Trophoblast cell (in vitro differentiated cells and primary cell): ENCODE results near the gene ACAA1.
A peak's percentile ranks its signal among the peaks of the same experiment; 100 is the strongest.

Source experiments
- DNase-seq, 2 donors: peaks; one replicate each; pipeline ENCODE4 v3.0.0-alpha.2; 2016
- H2AFZ ChIP-seq: 2 replicates; pipeline ENCODE4 v1.6.1; 2013; ENCODE audit warnings: low read length, moderate library complexity, mild to moderate bottlenecking; ENCODE audit not compliant: insufficient read depth, poor library complexity
- H2AK5ac ChIP-seq: 2 replicates; pipeline ENCODE4 v1.6.1; 2013; ENCODE audit warnings: mild to moderate bottlenecking, low read length
- H2BK120ac ChIP-seq: 2 replicates; pipeline ENCODE4 v1.6.1; 2013; ENCODE audit warnings: low read length, mild to moderate bottlenecking, moderate library complexity; ENCODE audit not compliant: insufficient read depth, poor library complexity
- H2BK12ac ChIP-seq: 2 replicates; pipeline ENCODE4 v1.6.1; 2013; ENCODE audit warnings: mild to moderate bottlenecking, low read length, moderate library complexity
- H2BK5ac ChIP-seq: 2 replicates; pipeline ENCODE4 v1.6.1; 2013; ENCODE audit warnings: low read length, low read depth, moderate library complexity, mild to moderate bottlenecking; ENCODE audit not compliant: poor library complexity
- H3K14ac ChIP-seq: 2 replicates; pipeline ENCODE4 v1.6.1; 2013; ENCODE audit warnings: mild to moderate bottlenecking, low read length
- H3K18ac ChIP-seq: 2 replicates; pipeline ENCODE4 v1.6.1; 2013; ENCODE audit warnings: mild to moderate bottlenecking, low read length
- H3K23ac ChIP-seq: 2 replicates; pipeline ENCODE4 v1.6.1; 2013; ENCODE audit warnings: low read length
- H3K27ac ChIP-seq: 2 replicates; pipeline ENCODE4 v1.5.1; 2013; ENCODE audit warnings: low read depth, mild to moderate bottlenecking, inconsistent platforms, low read length, moderate library complexity
- H3K27me3 ChIP-seq: 2 replicates; pipeline ENCODE4 v1.6.1; 2013; ENCODE audit warnings: inconsistent platforms, mild to moderate bottlenecking, low read length, moderate library complexity; ENCODE audit not compliant: insufficient read depth
- H3K36me3 ChIP-seq, 2 experiments: 1 replicate in 1 of 2; 2 replicates in 1 of 2; pipeline ENCODE4 v1.6.1; 2013; ENCODE audit warnings: low read length in 2 of 2, mild to moderate bottlenecking in 2 of 2, moderate library complexity in 1 of 2; ENCODE audit not compliant: insufficient read depth in 2 of 2, control insufficient read depth in 1 of 2
- H3K4ac ChIP-seq: 2 replicates; pipeline ENCODE4 v1.6.1; 2013; ENCODE audit warnings: low read depth, mild to moderate bottlenecking, low read length, moderate library complexity
- H3K4me1 ChIP-seq, 2 experiments: 1 replicate in 1 of 2; 2 replicates in 1 of 2; pipeline ENCODE4 v1.6.1; 2013; ENCODE audit warnings: low read length in 2 of 2, mild to moderate bottlenecking in 2 of 2, moderate library complexity in 1 of 2; ENCODE audit not compliant: insufficient read depth in 2 of 2, control insufficient read depth in 1 of 2
- H3K4me2 ChIP-seq: 2 replicates; pipeline ENCODE4 v1.6.1; 2013; ENCODE audit warnings: inconsistent platforms, mild to moderate bottlenecking, low read length, moderate library complexity
- H3K4me3 ChIP-seq: 2 replicates; pipeline ENCODE4 v1.5.1; 2013; ENCODE audit warnings: mild to moderate bottlenecking, low read depth, low read length, inconsistent platforms
- H3K79me1 ChIP-seq: one replicate; pipeline ENCODE4 v1.6.1; 2013; ENCODE audit warnings: low read length
- H3K79me2 ChIP-seq: 2 replicates; pipeline ENCODE4 v1.6.1; 2013; ENCODE audit warnings: low read length, mild to moderate bottlenecking; ENCODE audit not compliant: control insufficient read depth, insufficient read depth, poor library complexity
- H3K9ac ChIP-seq: 2 replicates; pipeline ENCODE4 v1.6.1; 2013; ENCODE audit warnings: mild to moderate bottlenecking, low read length
- H3K9me3 ChIP-seq: 2 replicates; pipeline ENCODE4 v1.6.1; 2013; ENCODE audit warnings: low read depth, mild to moderate bottlenecking, control low read depth, inconsistent platforms, low read length; ENCODE audit not compliant: insufficient read depth
- H4K12ac ChIP-seq: 2 replicates; pipeline ENCODE4 v1.6.1; 2013; ENCODE audit warnings: low read depth, mild to moderate bottlenecking, low read length, moderate library complexity
- H4K8ac ChIP-seq: 2 replicates; pipeline ENCODE4 v1.6.1; 2013; ENCODE audit warnings: low read depth, mild to moderate bottlenecking, low read length, moderate library complexity
- H4K91ac ChIP-seq: one replicate; pipeline ENCODE4 v1.6.1; 2013; ENCODE audit warnings: low read depth, mild to moderate bottlenecking, low read length, moderate library complexity
- WGBS: extraction: QIAGEN DNeasy Blood & Tissue Kit; methylation state at CpG from one replicate; pipeline ENCODE4 v1.1.7; 2013; ENCODE audit warnings: missing lambda C conversion rate; ENCODE audit not compliant: insufficient read length, insufficient coverage; ENCODE audit errors: extremely low coverage; 5-methylcytosine and 5-hydroxymethylcytosine counted together

The ACAA1 gene

DNA sequence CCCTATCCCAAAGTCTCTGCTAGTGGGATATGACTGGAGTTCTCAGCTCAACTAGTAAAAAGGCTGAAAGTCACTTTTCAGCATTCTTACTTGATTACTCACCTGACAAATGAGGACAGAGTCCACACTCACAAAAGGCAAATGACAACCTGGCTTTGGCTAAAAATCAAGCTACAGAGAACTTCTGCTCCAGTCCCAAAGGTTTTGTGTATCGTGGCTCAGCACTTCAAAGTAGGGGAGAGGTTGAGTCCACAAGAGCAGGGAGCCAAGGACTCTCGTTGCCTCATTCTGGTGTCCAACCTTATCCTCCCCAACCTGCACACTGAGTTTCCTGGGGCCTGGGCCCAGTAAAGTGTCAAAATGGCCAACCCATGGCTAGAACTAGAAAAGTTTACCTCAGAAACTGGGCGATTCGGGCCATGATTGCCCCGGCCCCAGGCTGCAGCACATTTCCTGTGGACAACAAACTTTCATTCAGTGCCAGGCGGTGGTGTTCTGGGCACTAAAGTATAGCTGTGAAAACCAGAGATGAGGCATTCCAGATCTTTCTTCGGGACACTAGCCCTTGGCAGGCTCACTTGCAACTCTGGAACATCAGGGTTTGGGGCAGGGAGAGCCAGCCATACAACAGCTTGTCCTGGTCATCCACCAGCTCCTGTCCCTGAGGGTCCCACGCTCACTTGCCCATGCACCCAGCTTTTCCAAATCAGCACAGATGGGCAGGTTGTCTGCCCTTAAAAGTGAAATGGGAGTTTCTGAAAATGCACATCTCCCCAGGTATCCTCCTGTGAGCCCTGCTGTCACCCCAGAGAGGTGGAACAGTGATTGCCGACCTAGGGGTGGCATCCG lies 3.1 kb downstream of the ACAA1 start:
- Histone ChIP-seq H3K79me2 (peaks cover 15% of the 10 kb centered on the region), H3K79me1 (peaks cover 31% of the 10 kb centered on the region)

DNA sequence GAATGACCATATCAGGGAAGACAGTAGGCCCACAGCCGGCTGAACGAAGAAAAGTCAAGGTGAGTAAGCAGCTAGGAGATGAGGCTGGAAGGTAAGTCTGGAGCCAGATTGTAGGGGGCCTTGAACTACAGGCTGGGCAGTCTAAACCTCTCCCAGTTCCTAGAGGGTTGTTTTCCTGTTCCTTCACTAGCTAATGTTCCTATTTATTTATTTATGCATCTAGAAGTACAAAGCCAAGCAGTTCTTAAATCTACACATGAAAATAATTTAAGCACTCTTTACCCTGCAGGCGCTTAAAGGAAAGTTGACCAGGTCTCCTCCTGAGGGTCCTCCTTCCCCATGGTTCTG lies 3.7 kb downstream of the ACAA1 start:
- Histone ChIP-seq H3K36me3 (peaks cover 26 to 35% of the 10 kb centered on the region in 2 experiments), H3K79me1 (peaks cover 25% of the 10 kb centered on the region), H3K14ac (peak overlapping the region; percentile 3), H2BK5ac (peak overlapping the region; percentile 71), H4K12ac (no peak overlapping the region), H3K9me3 (no peaks in the 10 kb centered on the region), H3K27ac (peak overlapping the region; percentile 92), H3K4ac (peak overlapping the region; percentile 7), H3K4me1 (peaks cover 26 to 32% of the 10 kb centered on the region in 2 experiments), H2BK120ac (peak overlapping the region; percentile 67), H3K4me3 (no peak overlapping the region), H3K23ac (peak overlapping the region; percentile 25), H2AFZ (no peak overlapping the region), H3K18ac (peak overlapping the region; percentile 5), H3K4me2 (peak overlapping the region; percentile 51), H2AK5ac (no peak overlapping the region), H3K27me3 (no peaks in the 10 kb centered on the region), H4K8ac (peak overlapping the region; percentile 2), H3K9ac (no peak overlapping the region), H3K79me2 (peaks cover 10% of the 10 kb centered on the region), H4K91ac (peak overlapping the region; percentile 9), H2BK12ac (peak overlapping the region; percentile 34)
- no CpG with 5 or more reads among the region's 3 CpGs for WGBS
- no peak for DNase-seq

More for the DNA sequence above, 3.1 kb downstream of the ACAA1 start:
- peak overlapping the region; percentile 71 for H3K14ac ChIP-seq
- H2BK5ac ChIP-seq: peak overlapping the region; percentile 80
- H3K9ac ChIP-seq: no peak overlapping the region
- H3K27me3 ChIP-seq: no peaks in the 10 kb centered on the region
- peak overlapping the region; percentile 75 for H2BK120ac ChIP-seq
- H3K18ac ChIP-seq: peak overlapping the region; percentile 66
- H3K4me1 ChIP-seq: peaks cover 27 to 34% of the 10 kb centered on the region in 2 experiments
- H3K27ac ChIP-seq: peak overlapping the region; percentile 92
- peak overlapping the region; percentile 51 for H3K4me2 ChIP-seq
- no peak overlapping the region for H2AFZ ChIP-seq
- peak overlapping the region; percentile 72 for H2BK12ac ChIP-seq
- DNase-seq: peak in 1 of 2 donors; percentile 90
- no peak overlapping the region for H3K4me3 ChIP-seq
- no peak overlapping the region for H4K12ac ChIP-seq
- peaks cover 24 to 32% of the 10 kb centered on the region in 2 experiments for H3K36me3 ChIP-seq
- H2AK5ac ChIP-seq: peak overlapping the region; percentile 71
- no peak overlapping the region for H3K4ac ChIP-seq
- WGBS: no CpG with 5 or more reads among the region's 10 CpGs
- peak overlapping the region; percentile 75 for H4K91ac ChIP-seq
- H3K9me3 ChIP-seq: no peaks in the 10 kb centered on the region
- no peak overlapping the region for H3K23ac ChIP-seq
- peak overlapping the region; percentile 50 for H4K8ac ChIP-seq

DNA sequence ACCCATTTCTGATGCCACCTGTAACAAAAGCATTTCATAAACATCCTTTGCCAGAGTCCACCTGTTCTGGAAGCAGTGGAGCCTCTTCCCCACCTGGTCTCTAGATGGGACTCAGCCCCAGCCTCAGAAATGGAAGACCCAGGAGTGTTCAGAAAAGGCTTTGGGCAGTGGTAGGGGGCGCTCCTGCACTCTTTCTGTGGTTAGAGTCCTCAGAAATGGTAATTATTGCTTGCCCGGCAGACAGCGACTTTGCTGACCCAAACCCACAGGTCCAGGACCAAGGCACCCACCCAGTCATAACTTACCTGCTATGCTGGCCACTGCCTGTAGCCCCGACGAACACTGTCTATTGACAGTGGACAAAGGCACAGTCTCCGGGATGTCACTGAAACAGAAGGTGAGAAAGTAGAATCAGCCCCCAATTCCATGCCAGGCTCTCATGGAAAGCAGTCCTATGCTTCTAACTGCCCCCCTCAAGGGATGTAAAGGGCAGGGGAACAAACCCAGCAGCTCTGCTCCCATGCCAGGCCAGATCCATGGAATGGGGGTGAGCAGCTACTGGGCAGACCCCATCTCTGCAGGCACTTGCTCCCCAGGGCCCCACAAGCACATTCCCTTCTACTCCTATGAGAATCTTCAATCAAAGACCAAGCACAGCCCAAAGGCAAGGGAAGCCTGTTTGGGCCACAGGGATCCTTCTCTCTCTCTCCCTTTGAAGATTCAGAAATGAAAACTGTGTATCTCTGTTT lies 5.1 kb downstream of the ACAA1 start:
- no peak overlapping the region for H2BK120ac ChIP-seq
- DNase-seq: peak in 1 of 2 donors; percentile 47
- no peak overlapping the region for H3K23ac ChIP-seq
- H2AFZ ChIP-seq: no peak overlapping the region
- H2BK5ac ChIP-seq: no peak overlapping the region
- no peak overlapping the region for H3K4me3 ChIP-seq
- no peak overlapping the region for H4K8ac ChIP-seq
- no peaks in the 10 kb centered on the region for H3K27me3 ChIP-seq
- peaks cover 38 to 49% of the 10 kb centered on the region in 2 experiments for H3K36me3 ChIP-seq
- H3K9me3 ChIP-seq: no peaks in the 10 kb centered on the region
- peaks cover 19 to 26% of the 10 kb centered on the region in 2 experiments for H3K4me1 ChIP-seq
- peaks cover 8% of the 10 kb centered on the region for H3K79me2 ChIP-seq
- WGBS: no CpG with 5 or more reads among the region's 6 CpGs
- H2BK12ac ChIP-seq: no peak overlapping the region
- no peak overlapping the region for H3K9ac ChIP-seq
- H3K14ac ChIP-seq: no peak overlapping the region
- no peak overlapping the region for H4K12ac ChIP-seq
- no peak overlapping the region for H3K4me2 ChIP-seq
- peaks cover 17% of the 10 kb centered on the region for H3K79me1 ChIP-seq
- H2AK5ac ChIP-seq: no peak overlapping the region
- H3K27ac ChIP-seq: no peak overlapping the region
- H3K18ac ChIP-seq: no peak overlapping the region
- H3K4ac ChIP-seq: no peak overlapping the region
- no peak overlapping the region for H4K91ac ChIP-seq

DNA sequence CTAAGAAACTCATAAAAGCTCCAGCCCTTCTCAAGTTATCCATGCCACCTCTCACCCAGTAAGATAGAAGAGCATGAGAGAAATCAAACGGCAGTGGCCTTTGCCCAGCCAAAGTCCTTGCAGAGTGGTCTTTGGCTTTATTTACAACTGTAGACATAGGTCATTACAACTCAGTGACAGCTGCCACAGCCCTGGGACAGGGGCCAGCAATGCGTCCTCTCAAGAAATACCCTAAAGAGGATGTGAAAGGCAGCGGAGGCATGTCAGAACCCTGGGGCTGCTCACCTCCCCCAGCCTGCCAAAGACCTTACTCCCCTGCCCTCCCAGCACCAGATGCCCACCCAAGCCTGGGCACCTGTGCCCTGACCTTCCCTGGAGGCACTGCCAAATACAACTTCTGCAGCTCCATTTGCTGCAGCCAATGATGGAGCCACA lies 6.3 kb downstream of the ACAA1 start:
- H3K23ac ChIP-seq: no peak overlapping the region
- H3K9me3 ChIP-seq: no peaks in the 10 kb centered on the region
- no peak overlapping the region for H2BK12ac ChIP-seq
- H3K9ac ChIP-seq: no peak overlapping the region
- peaks cover 13% of the 10 kb centered on the region for H3K79me1 ChIP-seq
- peaks cover 19 to 23% of the 10 kb centered on the region in 2 experiments for H3K4me1 ChIP-seq
- H2AK5ac ChIP-seq: no peak overlapping the region
- H4K8ac ChIP-seq: no peak overlapping the region
- H3K36me3 ChIP-seq: peaks cover 49 to 60% of the 10 kb centered on the region in 2 experiments
- H3K4ac ChIP-seq: no peak overlapping the region
- no peak overlapping the region for H2BK5ac ChIP-seq
- H4K91ac ChIP-seq: no peak overlapping the region
- no peak overlapping the region for H2BK120ac ChIP-seq
- no peak for DNase-seq
- no peak overlapping the region for H3K27ac ChIP-seq
- no peak overlapping the region for H3K14ac ChIP-seq
- no peaks in the 10 kb centered on the region for H3K27me3 ChIP-seq
- WGBS: no CpG with 5 or more reads among the region's 3 CpGs
- H3K18ac ChIP-seq: no peak overlapping the region
- H3K4me3 ChIP-seq: no peak overlapping the region
- no peak overlapping the region for H4K12ac ChIP-seq
- peaks cover 3% of the 10 kb centered on the region for H3K79me2 ChIP-seq
- H3K4me2 ChIP-seq: no peak overlapping the region
- H2AFZ ChIP-seq: no peak overlapping the region
